ENCODE results near the gene FGF3. TPM values are rescaled to one million over a fixed set of nuclear protein-coding genes. Genes with fewer than 3 reads are reported as not detected.
A peak's percentile ranks its signal among the peaks of the same experiment; 100 is the strongest.

The FGF3 gene
- total and polyA plus RNA-seq, 4 donors = not detected

DNA sequence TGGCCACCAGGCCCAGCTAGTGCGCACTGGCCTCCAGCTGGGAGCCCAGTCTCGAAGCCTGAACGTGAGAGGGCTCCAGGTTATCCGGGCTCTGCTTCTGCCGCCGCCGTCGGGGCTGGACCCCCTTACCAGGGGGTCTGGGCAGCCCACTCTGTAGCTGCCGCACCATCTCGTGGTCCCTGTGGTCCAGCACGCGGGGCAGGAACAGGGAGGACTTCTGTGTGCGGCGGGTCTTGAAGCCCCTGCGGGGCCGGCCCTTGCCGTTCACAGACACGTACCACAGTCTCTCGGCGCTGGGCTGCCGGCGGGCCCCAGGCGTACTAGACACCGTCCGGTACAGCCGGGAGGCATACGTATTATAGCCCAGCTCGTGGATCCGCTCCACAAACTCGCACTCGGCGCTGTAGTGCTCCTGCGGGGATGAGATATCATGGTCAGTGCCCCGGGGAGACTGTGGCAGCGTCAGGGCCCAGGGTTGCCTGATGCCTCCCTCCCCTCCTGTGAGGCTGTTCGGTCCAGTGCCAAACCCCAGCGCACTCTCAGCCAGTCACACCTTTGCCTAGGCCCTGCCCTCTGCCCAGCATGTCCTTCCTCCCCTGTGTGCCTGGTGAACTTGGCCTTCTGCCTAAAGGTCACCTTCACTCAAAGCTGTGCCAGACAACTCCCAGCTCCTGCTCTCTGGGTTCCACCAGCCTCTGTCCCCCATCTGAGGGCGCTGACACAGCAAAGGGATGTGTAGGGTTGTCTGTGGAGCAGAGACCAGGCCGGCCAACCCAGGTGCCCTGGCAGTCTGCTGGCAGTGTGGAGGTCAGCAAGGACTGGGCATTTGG is 8.7 kb downstream of the FGF3 start:
- Histone ChIP-seq H3K4me3 (no peak overlapping the region), H3K9ac (ENCODE audit: insufficient read depth in 1 of 2, low read length in 2 of 2) (no peak overlapping the region), H3K9me3 (ENCODE audit: control insufficient read depth in 4 of 4, insufficient read depth in 3 of 4, low read length in 3 of 4) (peaks cover 0 to 11% (median 0%) of the 10 kb centered on the region in 4 donors), H3K27ac (ENCODE audit: low read depth in 1 of 2, low read length in 1 of 2) (no peak overlapping the region), H3K36me3 (ENCODE audit: control insufficient read depth in 4 of 4, insufficient read depth in 4 of 4, low read length in 4 of 4) (no peaks in the 10 kb centered on the region), H3K4me1 (ENCODE audit: control insufficient read depth in 5 of 5, insufficient read depth in 5 of 5, low read length in 5 of 5) (peaks cover 0 to 2% (median 0%) of the 10 kb centered on the region in 5 donors), H3K27me3 (ENCODE audit: control insufficient read depth in 3 of 3, insufficient read depth in 3 of 3, low read length in 2 of 3) (peaks cover 3 to 21% (median 8%) of the 10 kb centered on the region in 3 donors)
- ATAC-seq (ENCODE audit: insufficient read depth, low FRiP score) (no peak), DNase-seq (no peak)
- TF ChIP-seq, protein P1, sequence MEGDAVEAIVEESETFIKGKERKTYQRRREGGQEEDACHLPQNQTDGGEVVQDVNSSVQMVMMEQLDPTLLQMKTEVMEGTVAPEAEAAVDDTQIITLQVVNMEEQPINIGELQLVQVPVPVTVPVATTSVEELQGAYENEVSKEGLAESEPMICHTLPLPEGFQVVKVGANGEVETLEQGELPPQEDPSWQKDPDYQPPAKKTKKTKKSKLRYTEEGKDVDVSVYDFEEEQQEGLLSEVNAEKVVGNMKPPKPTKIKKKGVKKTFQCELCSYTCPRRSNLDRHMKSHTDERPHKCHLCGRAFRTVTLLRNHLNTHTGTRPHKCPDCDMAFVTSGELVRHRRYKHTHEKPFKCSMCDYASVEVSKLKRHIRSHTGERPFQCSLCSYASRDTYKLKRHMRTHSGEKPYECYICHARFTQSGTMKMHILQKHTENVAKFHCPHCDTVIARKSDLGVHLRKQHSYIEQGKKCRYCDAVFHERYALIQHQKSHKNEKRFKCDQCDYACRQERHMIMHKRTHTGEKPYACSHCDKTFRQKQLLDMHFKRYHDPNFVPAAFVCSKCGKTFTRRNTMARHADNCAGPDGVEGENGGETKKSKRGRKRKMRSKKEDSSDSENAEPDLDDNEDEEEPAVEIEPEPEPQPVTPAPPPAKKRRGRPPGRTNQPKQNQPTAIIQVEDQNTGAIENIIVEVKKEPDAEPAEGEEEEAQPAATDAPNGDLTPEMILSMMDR (IDR thresholded peaks at IDR 0.05; ENCODE audit: control extremely low read depth, extremely low read depth) = no peak
- 91 to 94% methylated on average over 39 of the region's 39 CpGs for WGBS, 2 donors

DNA sequence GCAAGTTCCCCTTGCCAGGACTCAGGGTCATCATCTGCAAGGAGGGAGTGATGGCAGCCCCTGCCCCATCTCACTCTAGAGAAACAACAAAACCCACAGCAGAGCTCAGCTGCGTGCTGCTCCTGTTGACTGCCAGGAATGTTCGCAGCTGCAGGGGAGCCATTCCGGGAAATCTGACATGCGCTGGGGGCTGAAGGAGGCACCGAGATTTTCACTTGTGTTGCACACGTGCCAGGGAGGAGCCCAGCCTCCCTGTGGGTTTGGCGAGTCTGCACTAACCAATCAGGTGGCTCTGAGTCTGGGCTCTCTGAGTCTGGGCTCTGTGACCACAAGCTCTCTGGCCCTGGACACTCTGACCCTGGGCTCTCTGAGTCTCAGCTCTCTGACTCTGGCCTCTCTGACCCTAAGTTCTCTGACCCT is 10.5 kb downstream of the FGF3 start:
- WGBS, 2 donors = 14 to 28% methylated on average over 7 of the region's 7 CpGs
- peak; percentile 31 to 54 (median 31) for DNase-seq
- TF ChIP-seq, protein P1 (IDR thresholded peaks at IDR 0.05; ENCODE audit: control extremely low read depth, extremely low read depth) = no peak

DNA sequence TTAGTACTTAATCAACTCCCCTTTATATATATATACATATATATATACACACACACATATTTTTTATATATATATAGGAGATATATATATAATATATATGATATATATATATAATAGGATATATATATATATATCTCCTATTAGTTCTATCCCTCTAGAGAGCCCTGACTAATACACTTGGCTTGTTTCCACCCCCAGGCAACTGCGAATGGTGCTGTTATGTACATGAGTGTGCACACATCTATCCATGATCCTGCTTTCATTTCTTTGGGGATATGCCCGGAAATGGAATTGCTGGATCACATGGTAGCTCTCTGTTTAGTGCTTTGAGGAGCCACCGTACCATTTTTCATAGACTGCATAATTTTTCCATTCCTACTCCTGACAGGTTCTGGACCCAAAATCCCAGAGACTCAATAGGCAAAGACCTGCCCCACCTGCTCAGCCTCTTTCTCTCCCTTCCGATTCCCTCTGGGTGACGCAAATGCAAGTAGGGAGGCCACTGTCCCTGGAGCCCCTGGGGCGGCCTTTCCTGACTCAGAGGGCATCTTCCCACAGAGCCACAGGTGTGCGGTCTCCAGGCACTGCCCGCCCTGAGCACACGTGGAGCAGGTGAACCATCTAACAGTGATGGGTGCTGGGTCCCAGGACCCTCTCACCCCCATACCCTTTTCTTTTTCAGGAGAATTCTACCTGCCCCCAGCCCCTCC is 12.0 kb downstream of the FGF3 start:
- no peak overlapping the region for H3K27ac ChIP-seq (ENCODE audit: low read depth in 1 of 2, low read length in 1 of 2)
- peaks cover 0 to 2% (median 0%) of the 10 kb centered on the region in 5 donors for H3K4me1 ChIP-seq (ENCODE audit: control insufficient read depth in 5 of 5, insufficient read depth in 5 of 5, low read length in 5 of 5)
- TF ChIP-seq, protein P1 (IDR thresholded peaks at IDR 0.05; ENCODE audit: control extremely low read depth, extremely low read depth) = no peak
- ATAC-seq (ENCODE audit: insufficient read depth, low FRiP score) = no peak
- H3K9me3 ChIP-seq (ENCODE audit: control insufficient read depth in 4 of 4, insufficient read depth in 3 of 4, low read length in 3 of 4) = peaks cover 0 to 8% (median 0%) of the 10 kb centered on the region in 4 donors
- WGBS, 2 donors = 90 to 91% methylated on average over 9 of the region's 9 CpGs
- H3K36me3 ChIP-seq (ENCODE audit: control insufficient read depth in 4 of 4, insufficient read depth in 4 of 4, low read length in 4 of 4) = no peaks in the 10 kb centered on the region
- H3K4me3 ChIP-seq = no peak overlapping the region
- H3K9ac ChIP-seq (ENCODE audit: insufficient read depth in 1 of 2, low read length in 2 of 2) = no peak overlapping the region
- no peak for DNase-seq
- H3K27me3 ChIP-seq (ENCODE audit: control insufficient read depth in 3 of 3, insufficient read depth in 3 of 3, low read length in 2 of 3) = peaks cover 4 to 8% (median 6%) of the 10 kb centered on the region in 3 donors

More for the DNA sequence above, 10.5 kb downstream of the FGF3 start:
- Histone ChIP-seq H3K27ac (ENCODE audit: low read depth in 1 of 2, low read length in 1 of 2) (no peak overlapping the region), H3K9ac (ENCODE audit: insufficient read depth in 1 of 2, low read length in 2 of 2) (no peak overlapping the region), H3K36me3 (ENCODE audit: control insufficient read depth in 4 of 4, insufficient read depth in 4 of 4, low read length in 4 of 4) (no peaks in the 10 kb centered on the region), H3K4me3 (no peak overlapping the region), H3K27me3 (ENCODE audit: control insufficient read depth in 3 of 3, insufficient read depth in 3 of 3, low read length in 2 of 3) (peaks cover 2 to 8% (median 8%) of the 10 kb centered on the region in 3 donors), H3K9me3 (ENCODE audit: control insufficient read depth in 4 of 4, insufficient read depth in 3 of 4, low read length in 3 of 4) (peaks cover 0 to 11% (median 0%) of the 10 kb centered on the region in 4 donors), H3K4me1 (ENCODE audit: control insufficient read depth in 5 of 5, insufficient read depth in 5 of 5, low read length in 5 of 5) (peaks cover 0 to 2% (median 0%) of the 10 kb centered on the region in 5 donors)
- ATAC-seq (ENCODE audit: insufficient read depth, low FRiP score) = no peak
